ES-I3 (cell line): Measurements from ENCODE around the gene ADGRD1.

Experiments
- H3K36me3 ChIP-seq: 2 replicates; pipeline ENCODE4 v1.6.1; 2013; ENCODE audit warnings: mild to moderate bottlenecking, low read length, control low read depth, moderate library complexity; ENCODE audit not compliant: insufficient read depth
- H3K4me1 ChIP-seq: 2 replicates; pipeline ENCODE4 v1.6.1; 2013; ENCODE audit warnings: mild to moderate bottlenecking, control low read depth, low read length; ENCODE audit not compliant: insufficient read depth
- H3K9ac ChIP-seq: 2 replicates; pipeline ENCODE4 v1.6.1; 2013; ENCODE audit warnings: low read depth, mild to moderate bottlenecking, low read length, moderate library complexity
- H3K9me3 ChIP-seq: 2 replicates; pipeline ENCODE4 v1.6.1; 2013; ENCODE audit warnings: mild to moderate bottlenecking, low read length, moderate library complexity; ENCODE audit not compliant: control insufficient read depth, insufficient read depth

ADGRD1 gene

GRCh38 chr12:131090274-131091210 is 136.8 kb downstream of the ADGRD1 start:
- no peak overlapping the region for H3K9ac ChIP-seq
- no peaks in the 10 kb centered on the region for H3K36me3 ChIP-seq
- no peaks in the 10 kb centered on the region for H3K4me1 ChIP-seq
- no peaks in the 10 kb centered on the region for H3K9me3 ChIP-seq

DNA sequence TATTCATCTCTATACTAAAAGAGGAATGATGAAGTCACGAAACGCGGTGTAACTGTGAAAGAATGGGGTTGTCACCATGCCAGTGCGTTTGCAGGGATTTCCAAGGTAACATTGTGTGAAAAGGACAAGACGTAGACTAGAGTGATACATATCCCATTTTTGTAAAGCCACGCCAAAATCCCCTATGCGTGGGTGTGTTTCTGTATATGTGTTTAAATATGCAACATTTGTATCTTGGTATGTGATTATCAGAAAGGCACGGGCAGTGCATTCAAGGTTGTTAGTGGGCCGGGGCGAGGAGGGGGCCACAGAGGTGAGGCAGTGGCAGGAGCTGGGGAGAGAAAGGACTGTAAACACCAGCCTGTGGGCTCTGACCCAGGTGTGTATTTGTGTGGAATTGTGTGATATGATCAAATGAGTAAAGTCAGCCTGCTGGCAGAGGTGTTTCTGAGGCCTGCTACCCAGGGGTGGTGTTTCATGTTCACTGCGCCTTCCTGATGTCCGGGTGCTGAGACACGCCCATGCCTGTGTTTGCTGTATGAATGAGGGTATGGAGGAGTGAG is 137.8 kb downstream of the ADGRD1 start:
- no peaks in the 10 kb centered on the region for H3K9me3 ChIP-seq
- no peaks in the 10 kb centered on the region for H3K4me1 ChIP-seq
- no peaks in the 10 kb centered on the region for H3K36me3 ChIP-seq

DNA sequence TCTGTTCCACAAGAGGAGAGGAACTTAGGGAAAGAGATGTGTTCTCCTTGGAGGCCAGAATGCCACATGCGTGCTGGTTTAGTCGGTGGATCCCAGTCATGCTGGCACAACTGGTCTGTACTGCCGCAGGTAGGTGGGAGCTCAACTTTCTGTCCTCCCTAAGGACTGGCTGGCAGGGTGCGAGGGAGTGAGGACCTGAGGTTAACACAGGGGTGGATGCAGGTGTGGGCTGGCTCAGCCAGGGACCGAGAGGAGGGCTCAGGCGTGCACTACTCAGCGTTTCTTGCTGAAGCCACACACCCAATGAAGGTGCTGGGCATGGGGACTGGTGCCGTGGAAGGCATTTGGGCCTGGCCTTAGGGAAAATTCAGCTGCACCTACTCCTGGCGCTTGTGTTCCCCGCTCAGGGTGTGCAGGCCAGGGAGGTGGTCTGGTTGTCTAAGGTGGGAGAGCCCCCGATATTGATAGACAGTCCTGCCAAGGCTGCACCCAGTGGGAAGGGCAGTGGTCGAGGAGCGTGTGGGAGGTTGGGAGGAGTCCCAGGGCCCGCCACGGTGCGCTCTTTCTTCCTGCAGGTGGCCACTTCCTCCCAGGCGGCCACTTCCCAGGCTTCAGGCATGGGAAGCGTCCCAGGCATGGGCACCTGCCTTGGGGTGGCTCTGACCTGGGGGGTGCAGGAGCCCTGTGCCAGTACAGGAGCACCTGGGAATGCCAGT is 138.4 kb downstream of the ADGRD1 start:
- Histone ChIP-seq H3K9me3 (no peaks in the 10 kb centered on the region), H3K4me1 (no peaks in the 10 kb centered on the region), H3K9ac (no peak overlapping the region), H3K36me3 (no peaks in the 10 kb centered on the region)

More for the DNA sequence above, 137.8 kb downstream of the ADGRD1 start:
- no peak overlapping the region for H3K9ac ChIP-seq

- H3K4me1 ChIP-seq: no peaks in the 10 kb centered on the region
- H3K9me3 ChIP-seq: no peaks in the 10 kb centered on the region
- no peaks in the 10 kb centered on the region for H3K36me3 ChIP-seq
- no peak overlapping the region for H3K9ac ChIP-seq
Observed at GRCh38 chr12:131092901-131093603, 139.3 kb downstream of the ADGRD1 start.

- no peak overlapping the region for H3K9ac ChIP-seq
- no peaks in the 10 kb centered on the region for H3K9me3 ChIP-seq
- no peaks in the 10 kb centered on the region for H3K36me3 ChIP-seq
- H3K4me1 ChIP-seq: no peaks in the 10 kb centered on the region
Observed at GRCh38 chr12:131093604-131093955, 139.9 kb downstream of the ADGRD1 start.

- Histone ChIP-seq H3K9me3 (no peaks in the 10 kb centered on the region), H3K4me1 (no peaks in the 10 kb centered on the region), H3K36me3 (no peaks in the 10 kb centered on the region), H3K9ac (no peak overlapping the region)
Observed at GRCh38 chr12:131093971-131094830, 140.5 kb downstream of the ADGRD1 start.

DNA sequence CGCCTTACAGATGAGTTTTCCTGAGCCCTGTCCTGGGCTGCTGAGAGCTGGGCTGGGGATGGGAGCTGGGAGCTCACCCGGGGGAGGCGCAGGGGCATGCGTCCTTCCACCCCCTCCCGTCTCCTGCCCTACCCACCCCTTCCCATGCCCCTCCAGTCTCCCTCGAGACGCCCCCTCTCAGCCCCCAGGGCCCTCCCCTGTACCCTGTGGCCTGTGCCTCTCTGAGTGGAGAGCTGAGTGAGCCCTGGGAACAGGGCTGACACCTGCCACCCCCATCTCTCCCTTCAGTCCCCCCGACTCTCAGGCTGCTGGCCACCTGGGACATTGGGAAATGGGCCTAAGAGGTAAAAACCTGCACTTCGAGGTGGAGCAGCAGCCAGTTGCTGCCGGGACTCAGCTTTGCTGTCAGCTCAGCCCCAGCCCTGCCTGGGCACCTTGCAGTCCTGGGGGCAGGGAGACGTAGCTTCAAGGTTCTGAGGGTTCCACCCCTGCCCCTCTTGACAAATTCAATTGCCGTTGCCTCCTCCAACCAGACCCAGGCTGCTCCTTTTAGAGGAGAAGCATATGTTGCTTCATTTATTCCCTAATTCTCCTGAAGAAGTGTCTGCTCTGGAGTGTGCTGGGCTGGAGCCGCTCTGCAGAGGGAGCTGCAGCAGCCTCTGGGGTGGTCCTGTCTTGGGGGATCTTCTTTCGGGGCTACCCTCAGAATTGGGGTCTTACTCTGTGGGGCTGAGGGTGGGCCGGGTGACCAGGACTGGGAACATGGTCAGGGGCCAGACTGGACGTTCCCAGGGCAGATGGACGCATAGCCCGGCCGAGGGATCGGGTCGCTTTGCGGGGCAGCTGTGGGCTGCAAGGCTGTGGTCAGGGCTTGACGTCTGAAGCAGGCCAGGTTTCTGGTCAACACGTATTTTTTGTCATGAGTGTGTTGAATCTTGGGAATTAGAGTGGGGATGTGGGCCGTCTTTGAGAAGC is 141.4 kb downstream of the ADGRD1 start:
- H3K36me3 ChIP-seq: no peaks in the 10 kb centered on the region
- no peaks in the 10 kb centered on the region for H3K4me1 ChIP-seq
- no peaks in the 10 kb centered on the region for H3K9me3 ChIP-seq
- H3K9ac ChIP-seq: no peak overlapping the region

DNA sequence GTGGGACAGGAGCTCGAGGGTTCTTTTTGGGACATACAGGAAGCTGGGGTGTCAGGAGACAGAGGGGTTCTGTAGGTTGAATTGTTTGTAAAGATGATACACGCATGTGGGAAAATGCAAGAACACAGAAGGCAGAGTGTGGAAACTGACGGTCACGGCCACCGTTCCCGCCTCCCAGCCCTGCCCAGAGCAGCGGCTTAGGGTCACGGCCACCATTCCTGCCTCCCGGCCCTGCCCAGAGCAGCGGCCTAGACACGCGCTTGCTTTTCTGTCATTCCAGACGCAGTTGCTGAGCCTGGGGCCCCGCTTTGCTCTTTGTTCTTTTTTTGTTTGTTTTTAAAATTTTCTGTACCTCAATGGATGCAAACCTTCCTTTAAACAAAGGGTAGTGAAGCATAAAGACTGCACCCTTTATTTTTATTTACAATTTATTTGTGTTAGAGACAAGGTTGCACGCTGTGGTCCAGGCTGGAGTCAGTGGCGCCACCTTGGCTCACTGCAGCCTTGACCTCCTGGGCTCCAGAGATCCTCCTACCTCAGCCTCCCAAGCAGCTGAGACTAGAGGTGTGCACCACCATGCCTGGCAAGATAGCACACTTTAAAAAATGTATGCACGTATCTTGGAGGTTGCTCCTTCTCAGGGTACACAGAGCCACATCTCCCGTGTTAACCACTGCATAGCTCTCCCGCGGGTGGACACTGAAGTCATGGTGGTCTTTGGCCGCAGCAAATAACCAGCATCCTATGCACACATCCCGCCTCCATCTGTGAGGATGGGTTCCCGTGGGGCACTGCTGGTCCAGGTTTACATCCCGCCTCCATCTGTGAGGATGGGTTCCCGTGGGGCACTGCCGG is 142.3 kb downstream of the ADGRD1 start:
- Histone ChIP-seq H3K9ac (no peak overlapping the region), H3K36me3 (no peaks in the 10 kb centered on the region), H3K9me3 (no peaks in the 10 kb centered on the region)

DNA sequence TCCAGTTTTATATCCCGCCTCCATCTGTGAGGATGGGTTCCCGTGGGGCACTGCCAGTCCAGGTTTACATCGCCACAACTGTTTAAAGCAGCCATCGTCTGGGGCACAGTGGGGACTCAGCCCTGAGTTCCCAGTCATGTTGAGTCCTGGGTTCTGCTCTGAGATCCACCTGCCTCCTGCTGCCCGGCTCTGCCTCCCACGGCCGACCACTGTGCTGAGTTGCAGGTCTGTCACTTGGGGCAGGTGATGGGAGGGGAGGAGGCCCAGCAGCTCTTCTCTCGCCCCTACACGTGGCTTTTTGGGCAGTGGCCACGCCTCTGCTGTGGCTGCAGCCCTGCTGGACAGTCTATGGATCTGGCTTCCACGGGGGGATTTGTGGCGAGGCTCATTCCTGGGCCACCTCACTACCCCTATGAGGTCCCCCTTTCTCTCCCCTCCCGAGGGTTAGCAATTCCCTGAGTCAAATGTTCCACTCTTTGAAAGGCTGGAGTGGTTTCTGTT is 143.0 kb downstream of the ADGRD1 start:
- Histone ChIP-seq H3K9ac (no peak overlapping the region), H3K9me3 (no peaks in the 10 kb centered on the region), H3K36me3 (no peaks in the 10 kb centered on the region), H3K4me1 (no peaks in the 10 kb centered on the region)

More for the DNA sequence above, 142.3 kb downstream of the ADGRD1 start:
- H3K4me1 ChIP-seq: no peaks in the 10 kb centered on the region

DNA sequence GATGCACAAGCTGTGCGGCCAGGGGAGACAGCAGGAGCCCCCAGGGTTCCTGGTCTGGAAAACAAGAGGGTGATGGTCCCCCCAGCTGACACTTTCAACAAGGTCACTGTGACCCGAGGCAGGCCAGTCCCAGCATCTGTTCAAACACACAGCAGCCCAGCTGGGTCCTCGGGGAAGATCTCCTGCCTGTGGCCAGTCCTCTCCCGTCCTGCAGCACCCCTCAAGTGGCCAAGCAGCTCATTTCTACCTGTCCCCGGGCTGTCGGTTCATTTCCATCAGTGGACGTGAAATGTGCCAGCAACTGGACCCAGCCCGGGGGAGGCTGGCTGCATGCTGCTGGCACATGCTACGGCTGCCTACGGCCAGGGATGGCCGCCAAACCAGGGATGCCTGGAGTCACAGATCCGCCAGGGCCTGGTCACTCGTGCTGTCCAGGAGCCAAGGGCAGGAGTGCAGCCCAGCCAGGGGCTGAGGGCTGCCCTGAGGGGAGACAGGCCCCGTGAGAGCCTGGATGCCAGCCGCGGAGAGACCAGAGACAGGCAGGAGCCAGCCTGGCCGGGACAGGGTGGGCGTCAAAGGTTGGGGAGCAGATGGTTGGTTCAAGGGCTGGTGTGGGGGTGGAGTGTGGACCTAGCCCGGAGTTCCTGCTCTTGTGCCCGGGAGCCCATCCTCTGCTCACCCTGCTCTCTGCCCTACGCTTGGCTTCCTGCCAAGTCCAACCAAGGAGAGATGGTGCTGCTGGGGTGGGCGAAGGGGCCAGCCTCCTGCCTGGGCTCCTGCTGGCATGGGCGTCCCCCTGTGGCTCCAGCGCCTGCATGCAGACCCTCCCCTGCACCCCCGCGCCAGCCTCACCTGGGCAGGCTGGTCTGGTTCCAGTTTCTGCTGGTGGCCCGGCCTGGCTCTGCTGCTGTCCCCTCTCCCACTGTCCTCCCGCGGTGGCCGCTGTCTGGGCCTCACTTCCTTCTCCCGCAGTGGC is 143.8 kb downstream of the ADGRD1 start:
- Histone ChIP-seq H3K9me3 (no peaks in the 10 kb centered on the region), H3K9ac (no peak overlapping the region), H3K4me1 (no peaks in the 10 kb centered on the region)

More for the DNA sequence above, 143.8 kb downstream of the ADGRD1 start:
- no peaks in the 10 kb centered on the region for H3K36me3 ChIP-seq
